B cell (primary cell): ENCODE data around the gene DOCK4. TPM values are rescaled to one million over a fixed set of nuclear protein-coding genes. Genes with fewer than 3 reads are reported as not detected.

Experiments used
- ATAC-seq: fragments of 200-7000 bp; cut with Tn5 transposase; one replicate; pipeline ENCODE4 v1.10.0; 2021; ENCODE audit warnings: low read depth, mild to moderate bottlenecking, moderate number of reproducible peaks, moderate library complexity
- CTCF ChIA-PET: fragments of 350-600 bp; sonication (Branson Sonifier 250); formaldehyde crosslinking; loops from one replicate; lab custom pipeline; 2021; ENCODE audit warnings: antibody characterized with exemption, inconsistent platforms; lab: Charles Lee
- POLR2A ChIA-PET: fragments of 350-600 bp; sonication (Branson Sonifier 250); formaldehyde crosslinking; loops from one replicate; lab custom pipeline; 2021; ENCODE audit warnings: antibody characterized with exemption; lab: Charles Lee
- DNase-seq: peaks from one replicate; pipeline ENCODE4 v3.0.0; 2013
- H2AFZ ChIP-seq: 2 replicates; pipeline ENCODE4 v1.6.1; 2012; ENCODE audit warnings: mild to moderate bottlenecking, low read depth, low read length; ENCODE audit not compliant: insufficient read depth, poor library complexity, severe bottlenecking
- H3K27ac ChIP-seq, 2 donors: 1 replicate in 1 of 2; 2 replicates in 1 of 2; pipeline ENCODE4 v1.5.1; 2012 to 2013; ENCODE audit warnings: low read length in 2 of 2, mild to moderate bottlenecking in 2 of 2, moderate library complexity in 1 of 2
- H3K27me3 ChIP-seq, 4 experiments: fragments of 200-600 bp in 1 of 4; sonication (generic) in 1 of 4; replicated peaks in 1 of 4; 1 replicate in 2 of 4; 2 replicates in 2 of 4; pipeline versions ENCODE4 v1.6.1 to v1.7.0; 2013 to 2016; ENCODE audit warnings: low read length in 3 of 4, mild to moderate bottlenecking in 2 of 4, mixed read lengths in 1 of 4, moderate library complexity in 1 of 4; ENCODE audit not compliant: insufficient read depth in 4 of 4, control insufficient read depth in 3 of 4; ENCODE audit errors: control extremely low read depth in 1 of 4
- H3K36me3 ChIP-seq, 2 experiments: replicated peaks in 1 of 2; 1 replicate in 1 of 2; 2 replicates in 1 of 2; pipeline versions ENCODE4 v1.6.1 to v1.7.1; 2013; ENCODE audit warnings: low read length in 1 of 2; ENCODE audit not compliant: insufficient read depth in 2 of 2, control insufficient read depth in 1 of 2; ENCODE audit errors: control extremely low read depth in 1 of 2, extremely low read depth in 1 of 2
- H3K4me1 ChIP-seq, 2 donors: fragments of 200-600 bp in 1 of 2; sonication (generic) in 1 of 2; 1 replicate in 1 of 2; 2 replicates in 1 of 2; pipeline versions ENCODE4 v1.5.1 to v1.6.1; 2013 to 2017; ENCODE audit warnings: low read length in 2 of 2; ENCODE audit not compliant: control insufficient read depth in 2 of 2, insufficient read depth in 2 of 2
- H3K4me2 ChIP-seq: replicated peaks from 2 replicates; pipeline ENCODE3; 2012; ENCODE audit warnings: mild to moderate bottlenecking, low read depth, low read length; ENCODE audit not compliant: poor library complexity, severe bottlenecking
- H3K4me3 ChIP-seq, 5 experiments: fragments of 200-600 bp in 1 of 5; sonication (generic) in 1 of 5; 1 replicate in 3 of 5; 2 replicates in 2 of 5; pipeline versions ENCODE4 v1.5.1 to v1.7.0; 2011 to 2016; ENCODE audit warnings: low read length in 4 of 5, mild to moderate bottlenecking in 4 of 5, low read depth in 2 of 5, control low read depth in 1 of 5, moderate library complexity in 1 of 5; ENCODE audit not compliant: insufficient read depth in 1 of 5; ENCODE audit errors: control extremely low read depth in 1 of 5, extremely low read depth in 1 of 5
- H3K79me2 ChIP-seq: fragments of 200-600 bp; sonication (generic); one replicate; pipeline ENCODE4 v1.6.0; 2016; ENCODE audit warnings: low read length; ENCODE audit not compliant: control insufficient read depth, insufficient read depth
- H3K9ac ChIP-seq: fragments of 200-600 bp; sonication (generic); 2 replicates; pipeline ENCODE4 v1.6.1; 2017; ENCODE audit warnings: mild to moderate bottlenecking, low read length, moderate library complexity
- H3K9me3 ChIP-seq, 3 donors: one replicate each; pipeline versions ENCODE4 v1.6.1 to v1.7.1; 2013; ENCODE audit warnings: low read length in 2 of 3; ENCODE audit not compliant: control insufficient read depth in 2 of 3, insufficient read depth in 1 of 3; ENCODE audit errors: control extremely low read depth in 1 of 3
- H4K20me1 ChIP-seq: 2 replicates; pipeline ENCODE4 v1.6.0; 2012; ENCODE audit warnings: mild to moderate bottlenecking, low read length; ENCODE audit not compliant: insufficient read depth, control insufficient read depth, poor library complexity, severe bottlenecking
- H3K27ac Mint-ChIP-seq: one replicate; pipeline ENCODE4 v1.8.0; 2021; ENCODE audit warnings: mixed read lengths
- H3K27me3 Mint-ChIP-seq: one replicate; pipeline ENCODE4 v1.8.0; 2021; ENCODE audit warnings: mixed read lengths
- H3K4me1 Mint-ChIP-seq: one replicate; pipeline ENCODE4 v1.8.0; 2021; ENCODE audit warnings: mixed read lengths
- H3K4me3 Mint-ChIP-seq: one replicate; pipeline ENCODE4 v1.8.0; 2021; ENCODE audit warnings: mixed read lengths
- H3K9me3 Mint-ChIP-seq: one replicate; pipeline ENCODE4 v1.8.0; 2022; ENCODE audit warnings: mixed read lengths; ENCODE audit not compliant: insufficient read depth
- CTCF ChIP-seq: fragments of 200-600 bp; IDR thresholded peaks from one replicate; pipeline ENCODE4 v1.8.0; 2022; ENCODE audit warnings: antibody characterized with exemption, mild to moderate bottlenecking
- EZH2 ChIP-seq: IDR thresholded peaks from 2 replicates; pipeline ENCODE4 v1.6.1; 2012; ENCODE audit warnings: borderline replicate concordance, low read depth, mild to moderate bottlenecking, moderate library complexity, low read length; ENCODE audit not compliant: insufficient read depth, poor library complexity, severe bottlenecking
- WGBS: methylation state at CpG from one replicate; pipeline ENCODE4 v1.1.5; 2013; ENCODE audit warnings: missing lambda C conversion rate; ENCODE audit not compliant: insufficient coverage; 5-methylcytosine and 5-hydroxymethylcytosine counted together
- intact Hi-C: fragments of 100-400 bp; cut with micrococcal nuclease; formaldehyde crosslinking; loops from one replicate; pipeline ENCODE4 v1.10.0; 2022
- polyA plus RNA-seq: library from polyadenylated mRNA; depleted of rRNA; stranded (reverse); fragments of >200 nt; gene quantifications from 2 replicates; pipeline ENCODE4 v1.2.3, GENCODE V29; 2012
- total RNA-seq, 2 donors: library from RNA; stranded (reverse); fragments of 120-200 nt in 1 of 2; gene quantifications; 1 replicate in 1 of 2; 2 replicates in 1 of 2; pipeline versions ENCODE4 v1.2.3 to v1.2.4, GENCODE V29; 2013 to 2022

DOCK4 gene
- total and polyA plus RNA-seq, 2 donors (not counting 1 experiment from before 2014, with no cell fraction given): 0.03 to 4.1 TPM

- H3K4me1 Mint-ChIP-seq: peaks cover 6% of the 10 kb centered on the region
- CTCF ChIA-PET: no interaction called here
Observed at GRCh38 chr7:112156412-112156811, 49.8 kb downstream of the DOCK4 start.

GRCh38 chr7:112154690-112155089, 51.5 kb downstream of the DOCK4 start:
- Histone ChIP-seq H3K9me3 (no peaks in the 10 kb centered on the region), H2AFZ (no peak overlapping the region), H4K20me1 (no peaks in the 10 kb centered on the region), H3K4me2 (no peak overlapping the region), H3K27me3 (no peaks in the 10 kb centered on the region), H3K9ac (no peak overlapping the region), H3K4me1 (peaks cover 0 to 5% of the 10 kb centered on the region in 2 donors), H3K4me3 (no peak overlapping the region), H3K79me2 (no peaks in the 10 kb centered on the region), H3K27ac (no peak overlapping the region), H3K36me3 (no peaks in the 10 kb centered on the region)
- TF ChIP-seq CTCF (no peak), EZH2 (no peak)
- ATAC-seq: no peak
- CTCF ChIA-PET: no interaction called here
- POLR2A ChIA-PET: no interaction called here
- Mint-ChIP-seq H3K27me3 (peaks cover 19% of the 10 kb centered on the region), H3K9me3 (no peaks in the 10 kb centered on the region), H3K4me1 (peaks cover 6% of the 10 kb centered on the region), H3K4me3 (no peak overlapping the region), H3K27ac (no peak overlapping the region)
- intact Hi-C loops: no loop called here
- DNase-seq: no peak
- 93% methylated on average over 3 of the region's 4 CpGs for WGBS

More at GRCh38 chr7:112156412-112156811, 49.8 kb downstream of the DOCK4 start:
- no peak overlapping the region for H3K9ac ChIP-seq
- H3K79me2 ChIP-seq: no peaks in the 10 kb centered on the region
- intact Hi-C loops: no loop called here
- H3K27ac Mint-ChIP-seq: no peak overlapping the region
- H3K27ac ChIP-seq: no peak overlapping the region
- POLR2A ChIA-PET: no interaction called here
- H3K4me2 ChIP-seq: no peak overlapping the region
- H3K9me3 Mint-ChIP-seq: no peaks in the 10 kb centered on the region
- TF ChIP-seq CTCF (no peak), EZH2 (no peak)
- H3K4me3 ChIP-seq: no peak overlapping the region
- ATAC-seq (no peak), DNase-seq (no peak)
- H3K9me3 ChIP-seq: no peaks in the 10 kb centered on the region
- H3K4me3 Mint-ChIP-seq: no peak overlapping the region
- H4K20me1 ChIP-seq: no peaks in the 10 kb centered on the region
- H3K27me3 Mint-ChIP-seq: peaks cover 7% of the 10 kb centered on the region
- no peaks in the 10 kb centered on the region for H3K36me3 ChIP-seq
- no CpG with 5 or more reads among the region's 1 CpG for WGBS
- no peak overlapping the region for H2AFZ ChIP-seq
- peaks cover 0 to 5% of the 10 kb centered on the region in 2 donors for H3K4me1 ChIP-seq
- H3K27me3 ChIP-seq: no peaks in the 10 kb centered on the region
